Fibroblast of lung (primary cell): Measurements from ENCODE around the gene KRT78. TPM values are rescaled to one million over a fixed set of nuclear protein-coding genes. Genes with fewer than 3 reads are reported as not detected.

ENCODE experiments used
- DNase-seq, 2 donors: peaks; one replicate each; pipeline versions ENCODE4 v3.0.0 to v3.0.0-alpha.2; 2010; ENCODE audit warnings: low read depth in 2 of 2
- H2AFZ ChIP-seq: 2 replicates; pipeline ENCODE4 v1.5.1; 2012; ENCODE audit warnings: low read length, control low read depth, inconsistent platforms
- H3K27ac ChIP-seq: 2 replicates; pipeline ENCODE4 v1.5.1; 2011; ENCODE audit warnings: low read length, control low read depth; ENCODE audit not compliant: insufficient read depth
- H3K27me3 ChIP-seq: 2 replicates; pipeline ENCODE4 v1.5.1; 2011; ENCODE audit warnings: mild to moderate bottlenecking, low read length; ENCODE audit not compliant: control insufficient read depth, insufficient read depth
- H3K36me3 ChIP-seq: 2 replicates; pipeline ENCODE4 v1.5.1; 2011; ENCODE audit warnings: low read length; ENCODE audit not compliant: control insufficient read depth, insufficient read depth
- H3K4me1 ChIP-seq: 2 replicates; pipeline ENCODE4 v1.5.1; 2011; ENCODE audit warnings: low read length; ENCODE audit not compliant: control insufficient read depth, insufficient read depth; ENCODE audit errors: extremely low read depth
- H3K4me2 ChIP-seq: 2 replicates; pipeline ENCODE4 v1.5.1; 2011; ENCODE audit warnings: low read length, control low read depth; ENCODE audit not compliant: insufficient read depth; ENCODE audit errors: extremely low read depth
- H3K4me3 ChIP-seq, 4 experiments: fragments of 200-600 bp in 1 of 4; sonication (generic) in 1 of 4; replicated peaks in 1 of 4; 2 replicates each; pipeline ENCODE4 v1.5.1; 2011 to 2016; ENCODE audit warnings: low read length in 4 of 4, low read depth in 3 of 4, mild to moderate bottlenecking in 3 of 4, control low read depth in 2 of 4, inconsistent platforms in 1 of 4, mixed read lengths in 1 of 4; ENCODE audit not compliant: insufficient read depth in 1 of 4; ENCODE audit errors: control extremely low read depth in 1 of 4
- H3K79me2 ChIP-seq: 2 replicates; pipeline ENCODE4 v1.5.1; 2012; ENCODE audit warnings: mild to moderate bottlenecking, low read length, inconsistent platforms; ENCODE audit not compliant: control insufficient read depth, insufficient read depth
- H3K9ac ChIP-seq: 2 replicates; pipeline ENCODE4 v1.5.1; 2011; ENCODE audit warnings: mild to moderate bottlenecking, low read length, control low read depth; ENCODE audit not compliant: insufficient read depth
- H3K9me3 ChIP-seq: 2 replicates; pipeline ENCODE4 v1.5.1; 2012; ENCODE audit warnings: low read depth, low read length; ENCODE audit not compliant: control insufficient read depth, insufficient read depth
- H4K20me1 ChIP-seq: 2 replicates; pipeline ENCODE4 v1.5.1; 2011; ENCODE audit warnings: low read length; ENCODE audit not compliant: control insufficient read depth, insufficient read depth; ENCODE audit errors: extremely low read depth
- EZH2 ChIP-seq: IDR thresholded peaks from 2 replicates; pipeline ENCODE4 v1.5.1; 2012; ENCODE audit warnings: low read length, control low read depth, mild to moderate bottlenecking; ENCODE audit errors: missing control alignments
- polyA plus RNA-seq, 2 donors: library from polyadenylated mRNA; depleted of rRNA in 1 of 2; stranded (reverse) in 1 of 2; unstranded in 1 of 2; fragments of >200 nt; gene quantifications; 2 replicates each; pipeline ENCODE4 v1.2.1, GENCODE V29; 2011 to 2012; ENCODE audit warnings: missing spikeins in 1 of 2
- total RNA-seq: library from RNA; depleted of rRNA; stranded (reverse); fragments of >200 nt; gene quantifications from 2 replicates; pipeline ENCODE4 v1.2.1, GENCODE V29; 2014
- TF ChIP-seq, protein P1 (sequence below), 2 donors: IDR thresholded peaks in 1 of 2; conservative IDR thresholded peaks in 1 of 2; 1 replicate in 1 of 2; 2 replicates in 1 of 2; pipeline ENCODE4 v1.5.1; 2011 to 2012; ENCODE audit warnings: low read length in 2 of 2, control low read depth in 1 of 2, inconsistent platforms in 1 of 2, low read depth in 1 of 2, mild to moderate bottlenecking in 1 of 2

KRT78 gene
- total and polyA plus RNA-seq, 2 donors (not counting 1 experiment from before 2014, with no cell fraction given): not detected

DNA sequence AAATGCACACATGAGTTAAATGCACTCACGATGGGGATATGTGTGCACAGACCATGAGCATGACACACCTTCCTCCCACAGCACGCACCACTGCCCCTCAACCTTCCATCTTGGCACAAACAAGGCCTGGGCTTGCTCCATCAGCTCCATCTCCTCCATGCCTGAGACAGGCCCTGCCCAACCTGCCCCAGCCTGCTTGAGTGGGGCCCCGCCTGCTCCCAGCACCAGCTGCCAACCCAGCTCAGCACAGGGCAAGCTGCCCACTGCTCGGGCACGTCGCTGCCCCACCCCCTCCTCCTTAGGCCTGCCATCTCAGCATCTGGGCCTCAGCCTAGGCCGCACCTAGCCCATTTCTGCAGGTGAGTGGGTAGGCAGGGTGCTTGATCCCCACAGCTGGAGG is 27.6 kb upstream of the KRT78 start:
- Histone ChIP-seq H3K4me3 (no peak overlapping the region), H3K9ac (no peak overlapping the region), H3K27me3 (no peaks in the 10 kb centered on the region), H3K79me2 (no peaks in the 10 kb centered on the region), H3K4me1 (peaks cover 23% of the 10 kb centered on the region), H2AFZ (no peak overlapping the region), H3K4me2 (no peak overlapping the region), H3K9me3 (no peaks in the 10 kb centered on the region), H3K27ac (no peak overlapping the region), H4K20me1 (no peaks in the 10 kb centered on the region), H3K36me3 (no peaks in the 10 kb centered on the region)
- no peak for DNase-seq
- TF ChIP-seq, protein P1, sequence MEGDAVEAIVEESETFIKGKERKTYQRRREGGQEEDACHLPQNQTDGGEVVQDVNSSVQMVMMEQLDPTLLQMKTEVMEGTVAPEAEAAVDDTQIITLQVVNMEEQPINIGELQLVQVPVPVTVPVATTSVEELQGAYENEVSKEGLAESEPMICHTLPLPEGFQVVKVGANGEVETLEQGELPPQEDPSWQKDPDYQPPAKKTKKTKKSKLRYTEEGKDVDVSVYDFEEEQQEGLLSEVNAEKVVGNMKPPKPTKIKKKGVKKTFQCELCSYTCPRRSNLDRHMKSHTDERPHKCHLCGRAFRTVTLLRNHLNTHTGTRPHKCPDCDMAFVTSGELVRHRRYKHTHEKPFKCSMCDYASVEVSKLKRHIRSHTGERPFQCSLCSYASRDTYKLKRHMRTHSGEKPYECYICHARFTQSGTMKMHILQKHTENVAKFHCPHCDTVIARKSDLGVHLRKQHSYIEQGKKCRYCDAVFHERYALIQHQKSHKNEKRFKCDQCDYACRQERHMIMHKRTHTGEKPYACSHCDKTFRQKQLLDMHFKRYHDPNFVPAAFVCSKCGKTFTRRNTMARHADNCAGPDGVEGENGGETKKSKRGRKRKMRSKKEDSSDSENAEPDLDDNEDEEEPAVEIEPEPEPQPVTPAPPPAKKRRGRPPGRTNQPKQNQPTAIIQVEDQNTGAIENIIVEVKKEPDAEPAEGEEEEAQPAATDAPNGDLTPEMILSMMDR (conservative IDR thresholded peaks at IDR 0.05 in 1 of 2, IDR thresholded peaks at IDR 0.05 in 1 of 2; ENCODE audit: low read depth in 1 of 2, low read length in 2 of 2): no peak
- TF ChIP-seq EZH2: no peak

DNA sequence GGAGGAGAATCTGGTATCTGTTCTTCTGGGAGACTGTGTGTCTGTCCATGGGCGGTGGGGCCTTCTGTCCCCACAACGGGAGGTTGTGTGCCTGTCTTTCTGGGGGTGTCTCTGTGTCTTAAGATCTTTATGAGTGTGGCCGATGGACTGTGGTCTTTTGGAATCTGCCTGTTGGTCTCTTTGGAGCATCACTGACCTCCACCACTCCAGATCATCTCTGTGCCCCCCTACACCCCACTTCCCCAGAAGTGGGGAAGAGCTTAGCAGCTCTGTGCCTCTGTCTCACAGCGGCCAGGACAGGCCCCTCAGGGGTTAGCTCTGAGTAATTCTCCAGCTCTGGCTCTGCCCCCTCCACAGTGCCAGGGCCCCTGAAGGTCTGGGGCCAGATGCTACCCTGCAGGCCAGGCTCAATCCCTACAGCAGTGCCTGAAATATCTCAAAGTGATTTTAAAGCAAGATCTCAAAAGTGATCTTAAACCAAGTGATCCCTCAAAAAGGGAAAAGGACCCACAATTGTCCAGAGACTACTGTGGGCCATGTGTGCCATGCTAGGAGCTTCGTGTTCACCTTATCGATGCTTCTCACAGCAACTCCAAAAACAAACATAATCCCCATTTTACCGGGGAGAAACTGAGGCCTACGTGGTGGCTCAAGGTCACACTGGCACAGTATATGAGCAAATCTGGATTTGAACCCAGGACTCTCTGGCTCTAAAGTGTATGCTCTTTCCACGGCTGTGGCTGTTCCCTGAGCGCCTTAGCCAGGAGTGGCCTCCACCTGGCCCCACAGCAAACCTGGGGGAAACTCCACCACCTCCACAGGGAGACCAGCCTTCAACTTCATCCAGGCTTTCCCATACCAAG is 26.0 kb upstream of the KRT78 start:
- peaks cover 34% of the 10 kb centered on the region for H3K4me1 ChIP-seq
- H3K36me3 ChIP-seq: no peaks in the 10 kb centered on the region
- H3K4me3 ChIP-seq: peak overlapping the region in 2 of 4 experiments; percentile 4 to 37
- DNase-seq: no peak
- H4K20me1 ChIP-seq: no peaks in the 10 kb centered on the region
- H3K27me3 ChIP-seq: no peaks in the 10 kb centered on the region
- H3K79me2 ChIP-seq: no peaks in the 10 kb centered on the region
- H3K9ac ChIP-seq: peak overlapping the region; percentile 65
- no peak for TF ChIP-seq EZH2
- TF ChIP-seq, protein P1 (conservative IDR thresholded peaks at IDR 0.05 in 1 of 2, IDR thresholded peaks at IDR 0.05 in 1 of 2; ENCODE audit: low read depth in 1 of 2, low read length in 2 of 2): no peak
- H3K4me2 ChIP-seq: peak overlapping the region; percentile 46
- H3K9me3 ChIP-seq: no peaks in the 10 kb centered on the region
- peak overlapping the region; percentile 58 for H2AFZ ChIP-seq
- H3K27ac ChIP-seq: peak overlapping the region; percentile 83

DNA sequence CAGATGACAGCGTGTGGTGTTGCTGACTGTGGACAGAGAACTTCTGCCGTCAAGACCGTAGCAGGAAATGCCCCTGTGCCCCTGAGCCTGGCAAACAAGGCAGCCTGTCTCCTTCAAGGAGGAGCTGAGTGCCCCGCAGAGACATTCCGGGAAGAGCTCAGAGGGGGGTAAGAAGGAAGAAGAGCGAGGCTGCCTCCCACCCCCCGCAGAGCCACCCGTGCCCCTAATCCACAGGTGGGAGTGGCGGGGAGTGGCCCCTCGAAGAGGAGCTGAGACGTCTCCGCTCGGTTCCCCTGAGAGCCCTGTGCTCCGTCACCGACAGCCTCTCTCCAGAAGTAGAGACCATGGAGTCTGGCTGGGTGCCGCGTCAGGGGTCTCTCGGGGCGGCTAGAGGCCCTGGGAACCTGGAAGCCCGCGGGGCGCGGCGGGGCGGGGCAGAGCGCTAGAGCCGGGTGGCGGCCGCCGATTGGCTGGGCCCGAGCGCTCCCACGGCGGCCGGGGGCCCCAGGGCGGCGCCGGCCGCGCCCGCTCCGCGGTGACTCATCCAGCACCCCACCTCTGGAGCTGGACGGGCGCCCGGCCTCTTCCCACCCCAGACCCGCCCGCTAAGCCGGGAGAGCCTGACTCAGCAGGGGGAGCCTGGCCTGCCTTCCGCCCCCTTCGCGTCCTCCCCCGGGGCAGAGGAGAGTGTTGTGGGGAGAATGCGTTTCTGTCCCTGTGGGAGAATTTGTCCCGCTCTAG is 25.2 kb upstream of the KRT78 start:
- H3K9ac ChIP-seq: peak overlapping the region; percentile 65
- H3K4me1 ChIP-seq: peaks cover 34% of the 10 kb centered on the region
- peak overlapping the region; percentile 58 for H2AFZ ChIP-seq
- peak; percentile 88 to 92 for DNase-seq
- H3K4me2 ChIP-seq: peak overlapping the region; percentile 91
- no peaks in the 10 kb centered on the region for H4K20me1 ChIP-seq
- H3K27ac ChIP-seq: peak overlapping the region; percentile 83
- no peaks in the 10 kb centered on the region for H3K79me2 ChIP-seq
- H3K36me3 ChIP-seq: no peaks in the 10 kb centered on the region
- H3K4me3 ChIP-seq: peak overlapping the region; percentile 5 to 57 (median 28)
- TF ChIP-seq, protein P1 (conservative IDR thresholded peaks at IDR 0.05 in 1 of 2, IDR thresholded peaks at IDR 0.05 in 1 of 2; ENCODE audit: low read depth in 1 of 2, low read length in 2 of 2): no peak
- TF ChIP-seq EZH2: no peak
- H3K9me3 ChIP-seq: no peaks in the 10 kb centered on the region
- no peaks in the 10 kb centered on the region for H3K27me3 ChIP-seq
